ENCODE data around the gene CDKN1B.

The CDKN1B gene

DNA sequence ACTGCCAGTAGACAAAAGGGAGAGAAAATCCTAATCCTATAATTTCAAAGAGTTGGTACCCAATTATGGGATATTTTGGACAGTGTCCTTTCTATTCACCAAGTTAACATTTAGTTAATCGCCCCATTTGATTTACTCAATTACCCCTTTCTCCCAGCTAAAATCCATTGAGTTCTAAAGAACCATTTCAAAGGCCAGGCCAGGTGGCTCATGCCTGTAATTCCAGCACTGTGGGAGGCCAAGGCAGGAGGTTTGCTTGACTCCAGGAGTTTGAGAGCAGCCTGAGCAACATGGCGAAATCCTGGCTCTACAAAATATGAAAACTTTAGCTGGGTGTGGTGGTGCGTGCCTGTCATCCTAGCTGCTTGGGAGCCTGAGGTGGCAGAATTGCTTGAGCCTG lies 15.7 kb upstream of the CDKN1B start:
- DNase-seq (ENCODE audit: low spot score): no peak

GRCh38 chr12:12704593-12705230 lies 12.5 kb upstream of the CDKN1B start:
- peak; percentile 90 for DNase-seq (ENCODE audit: low spot score)

DNA sequence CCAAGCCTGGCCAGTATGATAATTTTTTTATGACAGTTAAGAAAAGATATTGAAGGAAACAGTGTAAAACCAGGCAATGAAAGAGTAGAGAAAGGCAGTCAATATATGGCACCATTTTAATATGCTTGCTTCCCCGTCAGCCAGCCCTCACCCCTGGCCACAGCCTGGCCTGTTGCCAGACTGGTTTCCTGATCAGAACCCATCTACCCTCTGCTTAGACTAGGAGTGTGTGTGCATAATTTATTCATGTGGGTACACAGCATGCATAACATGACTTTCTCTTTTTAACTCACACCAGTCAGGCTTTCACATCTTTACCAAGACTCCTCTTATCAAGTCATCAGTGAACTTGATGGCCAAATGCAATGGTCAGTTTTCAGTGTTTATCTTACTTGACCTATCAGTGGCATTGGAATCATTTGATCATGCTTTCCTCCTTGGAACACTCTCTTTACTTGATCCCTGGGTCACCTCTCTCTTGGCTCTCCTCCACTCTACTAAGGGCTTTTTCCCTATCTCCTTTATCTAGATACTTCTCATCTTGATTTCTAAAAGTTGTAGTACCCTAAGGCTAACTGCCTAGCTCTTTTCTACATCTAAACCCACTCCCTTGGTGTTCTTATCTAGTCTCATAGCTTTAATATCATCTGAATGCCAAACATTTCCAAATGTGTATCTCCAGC lies 11.2 kb upstream of the CDKN1B start:
- DNase-seq (ENCODE audit: low spot score): no peak

- no peak for DNase-seq (ENCODE audit: low spot score)
Observed at GRCh38 chr12:12713932-12714275, 3.3 kb upstream of the CDKN1B start.

DNA sequence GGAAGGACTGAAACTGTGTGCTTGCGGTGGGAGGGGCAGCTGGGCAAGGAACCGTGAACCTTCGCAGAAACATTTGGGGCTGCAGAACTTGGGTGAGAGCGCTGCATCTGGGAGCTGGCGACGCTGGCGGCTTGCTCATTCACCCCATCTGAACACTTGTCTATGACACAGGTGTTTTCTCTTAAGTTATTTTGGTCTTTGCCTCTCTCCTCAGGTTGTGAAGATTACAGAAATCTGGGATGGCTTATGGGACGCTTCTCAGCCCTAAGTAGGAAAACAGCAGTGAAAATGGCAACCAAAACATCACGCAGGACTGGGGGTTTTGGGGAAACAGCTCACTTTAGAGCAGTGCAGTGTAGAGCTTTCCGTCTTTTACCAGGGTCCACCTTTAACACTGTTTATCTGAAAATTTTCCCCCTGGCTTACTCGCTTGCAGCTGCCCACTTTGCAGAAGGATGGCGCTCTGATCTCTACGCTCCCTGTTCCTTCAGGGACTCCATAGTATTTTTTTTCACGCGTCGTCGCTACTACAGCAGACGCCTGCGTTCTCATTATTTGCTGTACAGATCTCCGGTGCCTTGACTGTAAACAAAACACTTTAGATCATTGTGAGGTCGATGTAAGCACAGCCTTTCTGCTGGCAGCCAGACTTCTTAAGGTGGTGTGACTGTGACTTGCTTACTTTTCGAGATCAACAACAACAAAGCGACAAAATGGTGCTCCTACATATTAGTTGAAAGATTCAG lies 2.7 kb upstream of the CDKN1B start:
- DNase-seq (ENCODE audit: low spot score): no peak

- DNase-seq (ENCODE audit: low spot score): no peak
Observed at GRCh38 chr12:12715128-12715458, 2.1 kb upstream of the CDKN1B start.

- no peak for DNase-seq (ENCODE audit: low spot score)
Observed at GRCh38 chr12:12715459-12716150, 1.6 kb upstream of the CDKN1B start.

GRCh38 chr12:12716151-12716792 lies 896 bp upstream of the CDKN1B start:
- DNase-seq (ENCODE audit: low spot score): no peak

DNA sequence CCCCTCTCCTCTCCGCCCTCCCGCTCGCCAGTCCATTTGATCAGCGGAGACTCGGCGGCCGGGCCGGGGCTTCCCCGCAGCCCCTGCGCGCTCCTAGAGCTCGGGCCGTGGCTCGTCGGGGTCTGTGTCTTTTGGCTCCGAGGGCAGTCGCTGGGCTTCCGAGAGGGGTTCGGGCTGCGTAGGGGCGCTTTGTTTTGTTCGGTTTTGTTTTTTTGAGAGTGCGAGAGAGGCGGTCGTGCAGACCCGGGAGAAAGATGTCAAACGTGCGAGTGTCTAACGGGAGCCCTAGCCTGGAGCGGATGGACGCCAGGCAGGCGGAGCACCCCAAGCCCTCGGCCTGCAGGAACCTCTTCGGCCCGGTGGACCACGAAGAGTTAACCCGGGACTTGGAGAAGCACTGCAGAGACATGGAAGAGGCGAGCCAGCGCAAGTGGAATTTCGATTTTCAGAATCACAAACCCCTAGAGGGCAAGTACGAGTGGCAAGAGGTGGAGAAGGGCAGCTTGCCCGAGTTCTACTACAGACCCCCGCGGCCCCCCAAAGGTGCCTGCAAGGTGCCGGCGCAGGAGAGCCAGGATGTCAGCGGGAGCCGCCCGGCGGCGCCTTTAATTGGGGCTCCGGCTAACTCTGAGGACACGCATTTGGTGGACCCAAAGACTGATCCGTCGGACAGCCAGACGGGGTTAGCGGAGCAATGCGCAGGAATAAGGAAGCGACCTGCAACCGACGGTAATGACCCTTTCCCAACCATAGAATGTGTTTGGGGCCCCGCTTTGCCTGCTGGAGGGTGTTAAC lies 615 bp downstream of the CDKN1B start:
- no peak for DNase-seq (ENCODE audit: low spot score)

DNA sequence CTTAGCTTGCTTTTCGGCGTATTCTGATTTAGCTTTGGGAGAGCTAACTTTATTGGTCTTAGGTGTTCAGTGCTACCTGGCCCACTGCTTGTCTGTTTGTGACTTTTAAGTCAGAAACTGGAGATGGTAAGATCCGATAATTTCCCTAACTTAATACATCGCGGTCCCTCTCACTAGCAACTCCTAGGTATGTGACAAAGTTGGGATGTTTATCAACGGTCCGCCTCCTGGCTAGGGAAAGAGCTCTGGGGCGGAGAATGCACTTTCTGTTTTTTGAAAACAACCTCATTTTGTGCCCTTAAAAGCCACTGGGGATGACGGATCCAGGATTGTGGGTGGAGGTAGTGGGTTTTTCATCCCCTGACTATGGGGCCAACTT lies 1.2 kb downstream of the CDKN1B start:
- no peak for DNase-seq (ENCODE audit: low spot score)

DNA sequence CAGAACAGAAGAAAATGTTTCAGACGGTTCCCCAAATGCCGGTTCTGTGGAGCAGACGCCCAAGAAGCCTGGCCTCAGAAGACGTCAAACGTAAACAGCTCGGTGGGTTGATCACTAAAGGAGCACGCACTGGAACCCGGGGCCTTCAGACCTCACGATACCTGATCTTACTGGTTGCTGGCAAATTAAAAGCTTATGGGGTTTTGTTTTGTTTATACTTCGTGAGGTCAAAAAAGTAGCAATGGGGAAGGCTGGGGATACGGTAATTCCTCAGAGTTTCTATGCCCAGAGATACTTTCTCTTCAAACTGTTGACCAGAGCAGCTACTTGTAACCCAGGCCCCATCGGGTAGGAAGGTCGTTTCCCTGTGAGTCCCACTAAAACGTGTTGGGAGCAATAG lies 1.7 kb downstream of the CDKN1B start:
- no peak for DNase-seq (ENCODE audit: low spot score)

GRCh38 chr12:12719496-12719895 lies 2.3 kb downstream of the CDKN1B start:
- DNase-seq (ENCODE audit: low spot score): no peak

DNA sequence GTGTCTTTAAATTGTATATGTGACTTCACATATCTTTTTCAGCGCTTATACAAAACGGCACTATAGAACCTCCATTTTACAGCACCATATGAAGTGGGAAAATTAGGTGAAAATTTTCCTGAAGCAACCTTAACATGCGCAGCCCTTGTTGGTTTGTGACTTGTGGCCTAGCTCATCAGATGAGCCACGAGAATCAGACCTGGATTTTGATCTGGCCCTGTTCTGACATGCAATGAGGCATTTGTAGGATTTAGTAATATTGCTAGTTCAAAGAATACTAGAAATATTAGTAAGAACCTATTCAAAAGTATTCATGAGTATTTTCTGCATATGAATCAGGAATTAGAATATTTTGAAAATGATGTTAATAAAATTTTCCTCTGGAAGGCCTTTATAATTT lies 2.9 kb downstream of the CDKN1B start:
- DNase-seq (ENCODE audit: low spot score): no peak

DNA sequence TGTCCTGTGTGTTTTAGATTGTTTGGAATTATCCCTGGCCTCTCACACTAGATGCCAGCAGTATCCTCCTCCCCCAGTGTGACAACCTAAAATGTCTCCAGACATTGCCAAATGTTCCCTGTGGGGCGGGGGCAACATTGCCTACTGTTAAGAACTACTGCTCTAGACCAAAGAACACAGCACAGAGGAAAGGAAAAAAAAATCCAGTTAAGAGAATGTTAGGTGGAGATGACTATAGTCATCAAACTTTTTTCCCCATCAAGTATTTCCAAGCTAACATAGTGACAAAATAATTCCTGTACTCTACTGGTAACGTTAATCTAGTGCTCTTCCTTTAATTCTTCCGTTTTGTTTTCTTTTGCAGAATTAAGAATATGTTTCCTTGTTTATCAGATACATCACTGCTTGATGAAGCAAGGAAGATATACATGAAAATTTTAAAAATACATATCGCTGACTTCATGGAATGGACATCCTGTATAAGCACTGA lies 3.5 kb downstream of the CDKN1B start:
- DNase-seq (ENCODE audit: low spot score): no peak

DNA sequence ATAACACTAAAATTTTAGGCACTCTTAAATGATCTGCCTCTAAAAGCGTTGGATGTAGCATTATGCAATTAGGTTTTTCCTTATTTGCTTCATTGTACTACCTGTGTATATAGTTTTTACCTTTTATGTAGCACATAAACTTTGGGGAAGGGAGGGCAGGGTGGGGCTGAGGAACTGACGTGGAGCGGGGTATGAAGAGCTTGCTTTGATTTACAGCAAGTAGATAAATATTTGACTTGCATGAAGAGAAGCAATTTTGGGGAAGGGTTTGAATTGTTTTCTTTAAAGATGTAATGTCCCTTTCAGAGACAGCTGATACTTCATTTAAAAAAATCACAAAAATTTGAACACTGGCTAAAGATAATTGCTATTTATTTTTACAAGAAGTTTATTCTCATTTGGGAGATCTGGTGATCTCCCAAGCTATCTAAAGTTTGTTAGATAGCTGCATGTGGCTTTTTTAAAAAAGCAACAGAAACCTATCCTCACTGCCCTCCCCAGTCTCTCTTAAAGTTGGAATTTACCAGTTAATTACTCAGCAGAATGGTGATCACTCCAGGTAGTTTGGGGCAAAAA lies 4.1 kb downstream of the CDKN1B start:
- no peak for DNase-seq (ENCODE audit: low spot score)

DNA sequence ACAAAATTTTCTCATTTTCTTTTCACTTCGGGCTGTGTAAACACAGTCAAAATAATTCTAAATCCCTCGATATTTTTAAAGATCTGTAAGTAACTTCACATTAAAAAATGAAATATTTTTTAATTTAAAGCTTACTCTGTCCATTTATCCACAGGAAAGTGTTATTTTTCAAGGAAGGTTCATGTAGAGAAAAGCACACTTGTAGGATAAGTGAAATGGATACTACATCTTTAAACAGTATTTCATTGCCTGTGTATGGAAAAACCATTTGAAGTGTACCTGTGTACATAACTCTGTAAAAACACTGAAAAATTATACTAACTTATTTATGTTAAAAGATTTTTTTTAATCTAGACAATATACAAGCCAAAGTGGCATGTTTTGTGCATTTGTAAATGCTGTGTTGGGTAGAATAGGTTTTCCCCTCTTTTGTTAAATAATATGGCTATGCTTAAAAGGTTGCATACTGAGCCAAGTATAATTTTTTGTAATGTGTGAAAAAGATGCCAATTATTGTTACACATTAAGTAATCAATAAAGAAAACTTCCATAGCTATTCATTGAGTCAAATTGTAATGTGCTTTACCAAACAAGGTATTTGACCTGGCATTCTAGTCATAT lies 4.8 kb downstream of the CDKN1B start:
- no peak for DNase-seq (ENCODE audit: low spot score)

DNA sequence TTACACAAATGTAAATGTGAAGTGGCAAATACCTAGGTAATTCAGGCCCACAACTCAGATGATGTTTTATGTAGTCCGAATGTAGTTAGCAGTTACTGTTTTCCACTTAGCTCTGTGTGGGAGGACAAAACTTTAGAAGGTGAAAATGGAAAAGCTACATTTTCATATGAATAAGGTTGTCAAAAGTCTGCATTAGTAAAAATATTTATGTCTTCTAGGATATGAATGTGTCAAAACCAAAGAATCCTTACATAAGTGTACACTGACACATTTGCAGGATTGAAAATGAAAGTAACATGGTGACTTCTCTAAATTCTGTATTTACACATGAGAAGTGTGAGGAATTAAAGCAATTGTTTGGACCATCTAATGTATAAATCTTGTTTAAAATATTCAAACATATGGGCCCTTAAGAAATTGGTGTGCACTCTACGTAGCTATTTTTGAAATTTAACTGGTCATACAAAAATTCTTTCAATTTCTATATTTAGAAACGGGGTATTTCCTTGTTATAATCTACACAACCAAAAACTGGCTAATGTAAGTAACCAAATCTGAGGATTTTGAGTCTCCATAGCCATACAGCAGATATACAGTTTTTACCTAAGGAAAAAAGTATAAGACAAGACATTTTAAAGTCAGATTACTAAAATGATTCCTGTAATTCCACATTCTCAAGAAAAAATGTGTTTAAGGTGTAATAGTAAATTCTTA lies 5.4 kb downstream of the CDKN1B start:
- DNase-seq (ENCODE audit: low spot score): no peak

DNA sequence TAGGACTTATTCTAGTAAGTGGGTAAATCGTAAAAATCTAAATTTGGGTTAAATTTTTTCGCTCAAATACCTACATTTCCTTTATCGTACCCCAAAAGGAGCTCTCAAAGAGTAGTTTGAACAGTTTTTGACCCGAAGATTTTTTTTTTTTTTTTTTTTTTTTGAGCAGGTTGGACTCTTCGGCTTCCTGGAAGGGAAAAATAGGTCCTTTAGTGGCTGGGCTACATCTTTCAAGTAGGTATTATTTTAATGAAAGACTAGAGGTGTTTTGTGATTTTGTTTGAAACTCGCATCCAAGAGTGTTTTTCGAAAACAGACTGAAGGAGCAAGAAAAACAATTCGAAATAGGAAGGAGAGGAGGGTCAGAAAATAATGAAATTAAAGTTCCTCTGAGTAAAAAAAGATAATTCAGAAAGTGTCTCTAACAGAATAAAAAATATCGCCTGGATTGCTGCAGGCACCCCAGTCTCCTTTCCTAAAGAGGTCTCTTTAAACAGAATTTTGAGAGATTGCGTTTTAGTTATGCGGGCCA lies 6.0 kb downstream of the CDKN1B start:
- DNase-seq (ENCODE audit: low spot score): no peak

GRCh38 chr12:12723681-12724420 lies 6.7 kb downstream of the CDKN1B start:
- no peak for DNase-seq (ENCODE audit: low spot score)

All from AG08395 (cell line).